Thyroid gland (tissue), 4 donors: Measurements from ENCODE around the gene GNAI2.

Experiments used
- CTCF ChIP-seq, 6 experiments: fragments of 200-600 bp in 3 of 6; fragments of 450-650 bp in 3 of 6; sonication (generic) in 3 of 6; IDR thresholded peaks; one replicate each; pipeline ENCODE4 v1.5.1; 2016 to 2019; ENCODE audit warnings: antibody characterized with exemption in 6 of 6, mild to moderate bottlenecking in 2 of 6, inconsistent platforms in 1 of 6, moderate library complexity in 1 of 6
- POLR2A ChIP-seq, 2 donors: fragments of 450-650 bp; IDR thresholded peaks; one replicate each; pipeline ENCODE4 v1.6.1; 2017; ENCODE audit warnings: antibody characterized with exemption in 2 of 2, mild to moderate bottlenecking in 2 of 2, moderate library complexity in 1 of 2

- no peak for TF ChIP-seq CTCF (IDR thresholded peaks at IDR 0.05)
- TF ChIP-seq POLR2A (IDR thresholded peaks at IDR 0.05) = no peak
Observed at GRCh38 chr3:50273689-50274065, 37.7 kb downstream of the GNAI2 start.
